NOMO-1 (cell line): ENCODE measurements around the gene OMG.
"Not testable (repeated sequence)": the region's sequence is repeated elsewhere in the genome, so short reads cannot be mapped to it uniquely, and the experiment has no call there.

Source experiments
- DNase-seq, 2 experiments: peaks; one replicate each; lab custom pipeline; 2025; ENCODE audit not compliant: unreplicated experiment in 2 of 2; lab: John Stamatoyannopoulos, UW

Gene OMG

GRCh38 chr17:31309556-31309955 lies 12.5 kb upstream of the OMG start:
- peak; percentile 92 to 96 for DNase-seq

GRCh38 chr17:31308372-31309334 lies 11.6 kb upstream of the OMG start:
- DNase-seq = peak; percentile 30 to 68

DNA sequence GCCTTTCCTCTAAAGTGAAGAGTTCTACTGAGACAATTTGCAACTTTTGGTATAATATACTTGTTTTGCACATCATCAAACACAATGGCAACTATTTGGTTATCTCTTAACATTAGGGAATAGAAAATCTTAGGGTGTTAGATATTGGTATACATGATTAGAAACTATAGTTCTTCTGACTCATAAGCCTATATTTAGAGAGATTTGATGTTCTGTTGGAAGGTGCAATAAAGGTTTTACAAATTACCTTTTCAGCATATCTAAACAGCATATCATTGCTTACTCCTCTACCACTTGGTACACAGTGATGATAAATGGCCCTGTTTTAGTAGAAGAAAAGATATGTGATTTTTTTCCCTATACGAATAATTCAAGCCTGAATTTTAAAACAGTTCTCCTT lies 10.6 kb upstream of the OMG start:
- no peak for DNase-seq

GRCh38 chr17:31299624-31300023 lies 2.6 kb upstream of the OMG start:
- no peak for DNase-seq

- DNase-seq = no peak
Observed at GRCh38 chr17:31296142-31296541, 897 bp downstream of the OMG start.

DNA sequence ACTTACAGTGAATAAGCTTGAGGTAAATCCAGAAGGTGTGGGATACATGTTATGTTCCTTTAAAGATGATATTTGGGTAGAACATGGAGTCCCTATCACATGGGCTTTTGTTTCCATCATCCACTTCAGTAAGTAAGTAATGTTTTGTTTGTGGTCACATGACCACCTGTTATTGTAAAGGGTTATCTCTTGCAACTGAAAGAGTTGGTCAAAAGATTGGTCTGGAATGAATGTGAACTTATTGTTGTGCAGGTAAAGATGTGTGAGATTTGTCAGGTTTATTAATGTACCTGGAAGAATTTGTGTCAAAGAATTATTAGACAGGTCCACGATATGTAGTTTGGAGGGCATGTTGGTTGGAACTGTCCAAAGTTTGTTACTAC lies 1.6 kb downstream of the OMG start:
- no peak for DNase-seq

- peak in 1 of 2 experiments; percentile 13 for DNase-seq
Observed at GRCh38 chr17:31294820-31295488, 2.1 kb downstream of the OMG start.

- DNase-seq = no peak
Observed at GRCh38 chr17:31294231-31294630, 2.8 kb downstream of the OMG start.

DNA sequence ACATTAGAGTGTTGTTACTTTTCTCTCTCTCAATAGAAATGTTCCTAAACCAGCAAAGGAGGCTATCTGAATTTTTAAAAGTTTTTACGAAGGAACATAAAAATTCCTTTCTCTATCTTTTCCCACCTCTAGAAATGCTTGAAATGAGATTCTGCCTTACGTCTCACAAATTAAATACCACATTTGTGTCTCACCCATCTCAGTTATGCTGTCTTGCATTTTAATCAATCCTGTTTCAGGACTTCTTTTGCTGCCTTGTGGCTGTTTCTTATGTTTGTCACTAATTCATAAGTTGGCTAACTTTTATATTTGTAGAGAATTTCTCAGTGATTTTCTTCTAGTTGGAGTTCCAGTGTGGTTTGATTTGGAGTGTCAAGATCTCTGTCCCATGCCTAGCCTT lies 3.5 kb downstream of the OMG start:
- DNase-seq = no peak

- DNase-seq = no peak
Observed at GRCh38 chr17:31291820-31292219, 5.2 kb downstream of the OMG start.

DNA sequence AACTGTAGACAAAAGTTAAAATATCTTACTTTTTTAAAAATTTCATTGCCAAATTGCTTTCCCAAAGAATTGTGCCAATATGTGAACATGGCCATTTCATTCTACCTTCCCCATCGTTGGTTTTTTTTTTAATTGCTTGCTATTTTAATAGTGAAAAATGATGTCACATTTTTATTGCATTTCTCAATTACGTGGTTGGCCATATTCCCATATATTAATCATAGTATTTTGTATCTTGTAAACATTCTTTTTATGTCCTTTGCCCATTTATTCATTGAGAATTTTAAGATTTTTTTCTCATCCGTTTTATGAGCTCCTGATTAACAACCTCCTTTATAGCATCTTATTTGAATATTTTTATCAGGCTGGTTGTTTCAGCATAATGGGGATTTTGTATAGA lies 7.2 kb downstream of the OMG start:
- no peak for DNase-seq

DNA sequence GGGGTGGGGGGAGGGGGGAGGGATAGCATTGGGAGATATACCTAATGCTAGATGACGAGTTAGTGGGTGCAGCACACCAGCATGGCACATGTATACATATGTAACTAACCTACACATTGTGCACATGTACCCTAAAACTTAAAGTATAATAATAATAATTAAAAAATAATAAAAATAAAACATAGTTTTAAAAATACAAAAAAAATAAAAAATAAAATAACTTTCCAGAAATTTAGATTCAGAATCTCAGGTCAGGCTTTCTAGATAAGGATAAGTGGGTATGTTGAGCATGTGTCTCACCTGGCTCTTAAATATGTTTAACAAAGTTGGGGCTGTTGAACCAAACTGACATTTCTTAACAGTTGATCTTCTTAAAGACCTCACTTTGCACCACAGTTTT lies 9.1 kb downstream of the OMG start:
- DNase-seq = not testable (repeated sequence)

DNA sequence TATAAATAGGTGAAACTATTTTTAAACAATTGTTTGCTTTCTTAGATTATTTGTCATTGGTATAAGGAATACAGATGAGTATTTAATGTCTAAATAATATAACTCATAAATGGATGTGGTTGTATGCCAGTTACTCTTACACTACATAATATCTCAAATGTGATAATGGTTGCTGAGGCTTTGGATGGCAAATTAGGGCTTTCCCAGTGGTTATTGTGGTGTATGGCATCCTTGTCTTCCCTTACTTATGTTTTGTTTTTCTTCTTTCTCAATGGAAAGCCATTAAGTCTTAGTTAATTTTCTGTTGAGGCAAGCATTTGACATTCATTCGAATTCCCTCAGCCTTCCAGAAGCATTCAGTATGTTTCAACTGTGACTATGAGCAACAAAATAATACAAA lies 10.5 kb downstream of the OMG start:
- DNase-seq = no peak

- no peak for DNase-seq
Observed at GRCh38 chr17:31283841-31284240, 13.2 kb downstream of the OMG start.

GRCh38 chr17:31281061-31281460 lies 16.0 kb downstream of the OMG start:
- DNase-seq = no peak

- DNase-seq = no peak
Observed at GRCh38 chr17:31279401-31279800, 17.6 kb downstream of the OMG start.

GRCh38 chr17:31275116-31275515 lies 21.9 kb downstream of the OMG start:
- DNase-seq = no peak

GRCh38 chr17:31274252-31274651 lies 22.8 kb downstream of the OMG start:
- peak; percentile 51 to 93 for DNase-seq

- DNase-seq = no peak
Observed at GRCh38 chr17:31273516-31273915, 23.5 kb downstream of the OMG start.

GRCh38 chr17:31272803-31273202 lies 24.2 kb downstream of the OMG start:
- no peak for DNase-seq

DNA sequence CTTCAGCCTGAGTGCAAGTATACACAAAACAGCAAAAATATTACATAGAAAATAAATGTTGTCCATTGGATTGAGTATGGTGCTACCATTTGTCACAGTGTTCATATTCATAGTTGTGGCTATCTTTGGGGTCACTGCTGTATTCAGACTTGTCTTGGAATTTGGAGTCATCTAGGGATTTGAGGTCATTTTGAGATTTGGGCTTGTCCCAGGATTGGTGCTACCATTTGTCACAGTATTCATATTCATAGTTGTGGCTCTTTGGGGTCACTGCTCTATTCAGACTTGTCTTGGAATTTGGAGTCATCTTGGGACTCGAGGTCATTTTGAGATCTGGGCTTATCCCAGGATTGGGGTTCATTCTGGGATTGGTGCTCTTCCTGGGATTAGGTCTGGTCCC lies 24.8 kb downstream of the OMG start:
- DNase-seq = no peak

DNA sequence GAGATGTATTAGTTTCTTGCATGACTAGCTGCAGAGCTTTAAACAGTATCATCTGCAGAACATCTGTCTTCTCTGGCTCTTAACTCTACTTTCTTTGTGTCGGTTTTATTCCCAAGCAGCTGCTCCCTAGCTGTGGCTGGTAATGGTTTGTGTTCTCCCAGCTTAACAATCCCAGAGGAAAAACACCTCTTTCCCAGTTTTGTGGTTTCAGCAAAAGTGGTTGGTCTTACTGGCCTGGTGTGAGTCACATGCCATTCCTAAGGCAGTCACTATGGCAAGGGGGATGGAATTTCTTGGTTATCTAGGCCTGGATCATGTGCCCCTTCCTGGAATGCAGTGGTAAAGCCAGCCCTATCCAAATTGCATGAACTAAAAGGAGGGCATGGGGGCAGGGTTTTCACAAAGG lies 27.5 kb downstream of the OMG start:
- no peak for DNase-seq
